NCI-H774 (cell line): ENCODE results near the gene PAX5.

Source experiments
- DNase-seq: peaks from one replicate; lab custom pipeline; 2025; lab: John Stamatoyannopoulos, UW

PAX5 gene

GRCh38 chr9:36833954-36834353 is 200.1 kb downstream of the PAX5 start:
- DNase-seq: no peak

GRCh38 chr9:36832164-36832795 is 201.8 kb downstream of the PAX5 start:
- no peak for DNase-seq

- no peak for DNase-seq
Observed at GRCh38 chr9:36831381-36832161, 202.5 kb downstream of the PAX5 start.

- no peak for DNase-seq
Observed at GRCh38 chr9:36828611-36829013, 205.5 kb downstream of the PAX5 start.

DNA sequence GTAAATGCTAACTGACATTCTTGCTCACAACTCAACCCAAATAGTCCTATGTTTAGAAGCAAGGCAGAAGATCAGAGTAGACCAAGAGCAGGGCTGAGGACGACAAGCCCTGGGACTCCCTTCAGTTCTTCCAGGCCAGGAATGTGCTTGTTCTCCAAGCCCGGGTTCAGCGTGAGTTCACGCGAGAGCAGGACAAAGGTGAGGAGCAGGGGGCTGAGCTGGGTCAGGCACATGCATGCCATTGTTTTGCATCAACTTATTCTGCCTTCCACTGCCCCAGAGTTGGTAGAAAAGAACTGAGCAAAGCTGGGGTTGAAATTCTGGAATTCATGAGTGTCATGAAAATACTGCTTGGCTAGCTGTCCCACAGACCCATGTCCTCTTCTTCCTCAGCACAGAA is 206.5 kb downstream of the PAX5 start:
- no peak for DNase-seq

GRCh38 chr9:36826581-36826980 is 207.5 kb downstream of the PAX5 start:
- no peak for DNase-seq

- no peak for DNase-seq
Observed at GRCh38 chr9:36825179-36825578, 208.9 kb downstream of the PAX5 start.

DNA sequence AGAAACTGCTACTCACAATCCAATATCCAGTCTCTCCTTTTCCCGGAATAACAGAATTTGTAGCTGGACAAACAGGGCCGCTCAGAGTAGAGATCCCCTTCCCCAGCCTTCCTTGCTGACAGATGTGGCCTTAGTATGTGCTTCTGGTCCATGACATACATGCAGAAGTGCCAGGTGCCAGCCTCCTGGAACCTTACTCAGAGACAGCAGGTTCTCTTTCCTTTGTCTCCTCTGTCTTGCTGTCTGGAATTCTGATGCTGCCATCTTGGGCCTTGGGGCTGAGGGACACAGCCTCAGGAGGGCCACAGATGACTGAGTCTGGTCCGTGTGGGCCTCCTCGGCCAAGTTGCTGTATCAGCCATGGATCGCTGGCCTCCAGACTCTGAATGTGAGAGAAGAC is 210.1 kb downstream of the PAX5 start:
- DNase-seq: no peak

DNA sequence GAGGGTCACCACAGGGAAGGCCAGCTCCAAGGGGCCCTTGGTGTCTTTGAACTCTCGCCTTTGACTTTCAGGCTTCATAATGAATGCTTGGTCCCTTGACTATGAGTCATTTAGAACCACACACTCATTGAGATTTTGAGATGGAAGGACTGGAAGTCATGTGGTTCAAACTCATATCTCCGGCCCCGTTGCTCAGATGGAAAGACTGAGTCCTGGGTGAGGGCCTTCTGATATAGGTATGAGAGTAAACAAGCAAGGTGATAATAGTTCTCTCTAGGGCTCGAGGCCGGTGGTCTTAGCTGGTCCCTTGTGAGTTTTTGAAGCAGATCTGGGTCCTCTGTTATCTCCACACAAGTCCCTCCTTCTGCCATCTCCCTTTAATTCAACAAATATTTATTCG is 210.6 kb downstream of the PAX5 start:
- DNase-seq: no peak

DNA sequence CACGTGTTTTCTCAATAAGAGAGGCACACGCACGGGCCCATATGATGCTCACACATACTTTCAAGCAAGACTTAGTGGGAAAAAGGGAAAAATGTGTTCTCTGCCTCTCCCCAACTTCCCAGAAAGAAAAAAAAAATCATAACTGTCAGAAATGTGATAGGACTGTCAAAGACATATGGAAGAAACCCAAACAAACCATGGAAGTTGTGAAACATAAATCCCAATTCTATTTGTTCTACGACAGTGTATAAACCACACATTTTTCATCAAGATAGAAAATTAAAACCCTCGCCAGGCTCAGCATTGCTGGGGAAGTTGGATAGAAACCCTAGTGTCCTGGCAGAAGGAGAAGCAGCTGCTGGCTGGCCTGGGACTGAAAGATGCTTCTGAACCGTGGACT is 211.9 kb downstream of the PAX5 start:
- DNase-seq: no peak

GRCh38 chr9:36820392-36820861 is 213.6 kb downstream of the PAX5 start:
- no peak for DNase-seq

DNA sequence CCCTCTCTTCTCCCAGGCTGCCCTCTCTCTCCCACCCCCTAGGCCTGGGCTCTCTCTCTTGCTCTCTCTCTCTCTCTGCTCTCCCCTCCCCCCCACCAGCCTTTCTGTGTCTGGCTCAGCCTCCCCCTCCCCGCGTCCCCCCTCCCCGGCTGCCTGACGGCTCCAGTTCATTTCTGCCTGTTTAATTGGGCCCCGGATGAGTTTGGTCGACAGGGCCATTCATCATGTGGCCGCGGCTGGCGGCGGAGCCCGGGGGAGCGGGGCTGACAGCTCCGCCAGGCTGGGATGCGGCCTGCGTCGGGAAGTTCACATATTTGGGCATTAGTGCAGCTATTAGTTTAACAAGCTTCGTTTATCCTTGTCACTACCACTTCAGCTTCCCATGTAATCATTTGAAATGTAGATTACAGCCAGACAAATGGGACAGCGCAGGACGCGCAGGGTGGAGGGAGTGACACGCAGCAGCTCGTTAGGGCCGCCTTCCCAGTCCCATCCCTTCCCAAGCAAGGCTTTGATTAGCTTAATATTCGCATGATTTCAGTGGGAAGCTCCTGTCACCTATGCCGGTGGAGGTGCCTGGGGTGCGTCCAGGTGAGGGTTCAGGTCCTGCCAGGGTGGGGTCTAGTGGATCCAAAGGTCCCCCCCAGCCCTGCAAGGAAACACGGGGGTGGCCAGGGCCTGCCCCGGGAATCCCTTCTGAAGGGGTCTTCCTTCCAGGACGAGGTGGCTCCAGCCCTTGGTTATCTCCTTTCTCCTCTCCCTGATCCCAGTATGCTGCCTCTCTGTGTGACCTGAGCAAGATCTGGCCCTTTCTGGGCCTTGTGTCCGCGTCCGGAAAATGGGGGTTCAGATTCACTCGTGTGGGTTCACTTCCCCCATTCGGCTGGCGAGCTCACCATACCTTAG is 214.8 kb downstream of the PAX5 start:
- peak; percentile 18 for DNase-seq

GRCh38 chr9:36818242-36818938 is 215.7 kb downstream of the PAX5 start:
- peak; percentile 42 for DNase-seq

- DNase-seq: no peak
Observed at GRCh38 chr9:36817160-36817834, 216.8 kb downstream of the PAX5 start.

- DNase-seq: no peak
Observed at GRCh38 chr9:36816371-36816770, 217.7 kb downstream of the PAX5 start.

GRCh38 chr9:36815566-36816348 is 218.3 kb downstream of the PAX5 start:
- no peak for DNase-seq

- no peak for DNase-seq
Observed at GRCh38 chr9:36815023-36815422, 219.0 kb downstream of the PAX5 start.

DNA sequence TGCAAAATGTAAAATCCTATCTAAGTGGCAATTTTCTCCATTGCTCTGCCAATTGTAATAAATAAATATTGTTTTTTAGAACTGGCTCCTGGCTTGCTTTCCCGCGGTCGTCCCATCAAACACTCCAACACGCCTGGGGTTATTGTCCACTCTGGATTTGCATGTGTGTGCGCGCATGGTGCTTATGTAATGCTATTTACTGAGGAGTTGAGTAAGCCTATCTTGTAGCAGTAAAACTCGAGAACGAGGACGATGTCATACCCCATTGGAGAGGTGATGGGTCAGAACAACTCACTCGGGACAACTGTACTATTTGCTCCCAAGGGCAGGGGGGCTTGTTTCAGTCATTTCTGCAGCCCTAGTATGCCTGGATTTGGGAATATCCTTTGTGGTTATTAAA is 220.9 kb downstream of the PAX5 start:
- peak; percentile 48 for DNase-seq

- no peak for DNase-seq
Observed at GRCh38 chr9:36812556-36812955, 221.5 kb downstream of the PAX5 start.

DNA sequence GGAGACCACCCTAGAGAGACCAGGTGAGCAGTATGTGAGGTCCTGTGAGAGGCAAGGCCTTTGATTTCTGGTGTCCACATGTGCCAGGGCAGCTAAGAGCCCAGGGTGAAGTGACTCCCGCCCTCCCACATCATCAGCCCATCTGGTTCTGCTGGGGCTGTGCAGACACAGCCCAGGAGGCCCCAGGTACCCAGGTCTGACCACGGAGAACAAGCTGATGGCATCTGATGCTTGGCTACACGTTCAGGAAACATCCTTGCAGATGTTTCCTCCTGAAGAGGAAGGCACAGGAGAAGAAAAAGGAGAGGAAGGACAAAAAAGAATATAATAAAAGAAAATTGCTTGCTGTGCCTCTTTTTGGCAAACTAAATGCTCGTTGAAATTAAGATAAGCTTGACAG is 225.8 kb downstream of the PAX5 start:
- DNase-seq: no peak

DNA sequence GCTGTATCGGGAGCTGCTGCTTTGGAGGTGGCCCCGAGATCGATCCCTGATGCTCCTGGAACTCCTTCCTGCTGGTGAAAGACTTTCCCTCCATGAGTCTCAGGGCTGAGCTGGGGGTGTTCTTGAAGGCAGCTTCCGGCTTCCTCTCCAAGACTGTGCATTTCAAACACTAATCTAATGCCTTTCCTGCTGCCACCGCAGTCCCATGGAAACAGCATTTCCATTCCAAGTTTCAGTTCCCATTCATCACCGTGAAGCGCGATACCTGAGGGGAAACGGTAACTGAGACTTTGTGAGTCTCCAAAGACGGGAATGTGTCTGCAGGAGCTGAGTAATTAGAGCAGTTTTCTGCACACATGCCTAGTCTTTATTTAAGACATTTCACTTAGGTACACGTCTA is 230.1 kb downstream of the PAX5 start:
- no peak for DNase-seq
